Endodermal cell (in vitro differentiated cells): ENCODE data around the gene ADRB1. TPM values are rescaled to one million over a fixed set of nuclear protein-coding genes. Genes with fewer than 3 reads are reported as not detected.

Source experiments
- DNase-seq: peaks from one replicate; pipeline ENCODE4 v3.0.0-alpha.2; 2017
- H3K27ac ChIP-seq: 2 replicates; pipeline ENCODE4 v1.5.1; 2013; ENCODE audit warnings: mild to moderate bottlenecking, low read depth, low read length, moderate library complexity
- H3K27me3 ChIP-seq: 2 replicates; pipeline ENCODE4 v1.6.1; 2013; ENCODE audit warnings: mild to moderate bottlenecking, low read length, moderate library complexity; ENCODE audit not compliant: insufficient read depth, control insufficient read depth, poor library complexity, severe bottlenecking
- H3K36me3 ChIP-seq: 2 replicates; pipeline ENCODE4 v1.7.0; 2013; ENCODE audit warnings: mild to moderate bottlenecking, low read length, moderate library complexity; ENCODE audit not compliant: control insufficient read depth, insufficient read depth
- H3K4me1 ChIP-seq: one replicate; pipeline ENCODE4 v1.7.0; 2013; ENCODE audit warnings: low read length; ENCODE audit not compliant: control insufficient read depth, insufficient read depth
- H3K4me3 ChIP-seq: 2 replicates; pipeline ENCODE4 v1.5.1; 2013; ENCODE audit warnings: mild to moderate bottlenecking, low read length, moderate library complexity
- H3K9ac ChIP-seq: 2 replicates; pipeline ENCODE4 v1.6.1; 2013; ENCODE audit warnings: mild to moderate bottlenecking, low read length, moderate library complexity; ENCODE audit not compliant: poor library complexity, severe bottlenecking; ENCODE audit errors: extremely low read depth
- H3K9me3 ChIP-seq: 2 replicates; pipeline ENCODE4 v1.6.1; 2013; ENCODE audit warnings: mild to moderate bottlenecking, low read length, moderate library complexity; ENCODE audit not compliant: control insufficient read depth
- H3K27ac Mint-ChIP-seq: 2 replicates; pipeline ENCODE4 v1.8.0; 2020; ENCODE audit warnings: mixed read lengths
- H3K27me3 Mint-ChIP-seq: 2 replicates; pipeline ENCODE4 v1.8.0; 2021; ENCODE audit warnings: mild to moderate bottlenecking, mixed read lengths; ENCODE audit not compliant: insufficient read depth
- H3K36me3 Mint-ChIP-seq: 2 replicates; pipeline ENCODE4 v1.8.0; 2020; ENCODE audit warnings: low read depth, mixed read lengths
- H3K4me1 Mint-ChIP-seq: 2 replicates; pipeline ENCODE4 v1.8.0; 2020; ENCODE audit warnings: mixed read lengths
- H3K4me3 Mint-ChIP-seq: 2 replicates; pipeline ENCODE4 v1.8.0; 2020; ENCODE audit warnings: mild to moderate bottlenecking, moderate library complexity, mixed read lengths
- H3K9me3 Mint-ChIP-seq: 2 replicates; pipeline ENCODE4 v1.8.0; 2020; ENCODE audit warnings: mild to moderate bottlenecking, mixed read lengths
- CTCF ChIP-seq: fragments of 200-600 bp; sonication (generic); conservative IDR thresholded peaks from 2 replicates; pipeline ENCODE4 v1.5.0; 2021; ENCODE audit warnings: antibody characterized with exemption, mild to moderate bottlenecking
- WGBS, 2 experiments: methylation state at CpG; one replicate each; pipeline versions ENCODE4 v1.1.5 to v1.1.7; 2013; ENCODE audit warnings: missing lambda C conversion rate in 2 of 2, mixed read lengths in 1 of 2; ENCODE audit not compliant: insufficient coverage in 1 of 2, insufficient read length in 1 of 2; 5-methylcytosine and 5-hydroxymethylcytosine counted together
- total RNA-seq, 2 donors: library from RNA; stranded (reverse); fragmentation: NEBNext Ultra II Directional in 1 of 2; extraction: Animal tissue kit (Norgen Biotek cat#: 25700) in 1 of 2; gene quantifications; 2 replicates in 1 of 2; 3 replicates in 1 of 2; pipeline ENCODE4 v1.2.1, GENCODE V29; 2021

Gene ADRB1
- total RNA-seq, 2 donors from 2014 or later: not detected

- Histone ChIP-seq H3K9me3 (no peaks in the 10 kb centered on the region), H3K4me3 (no peak overlapping the region), H3K36me3 (no peaks in the 10 kb centered on the region), H3K9ac (no peak overlapping the region), H3K4me1 (no peaks in the 10 kb centered on the region), H3K27ac (no peak overlapping the region), H3K27me3 (peaks cover 18% of the 10 kb centered on the region)
- Mint-ChIP-seq H3K9me3 (no peaks in the 10 kb centered on the region), H3K27ac (no peak overlapping the region), H3K4me1 (no peaks in the 10 kb centered on the region), H3K36me3 (no peaks in the 10 kb centered on the region), H3K27me3 (peaks cover 21% of the 10 kb centered on the region), H3K4me3 (no peak overlapping the region)
- TF ChIP-seq CTCF: no peak
- 88 to 96% methylated on average over 4 to 11 of the region's 12 CpGs for WGBS, 2 experiments
- no peak for DNase-seq
Observed at GRCh38 chr10:114034923-114035645, 8.6 kb upstream of the ADRB1 start.

GRCh38 chr10:114035791-114036190 lies 7.9 kb upstream of the ADRB1 start:
- H3K9ac ChIP-seq: no peak overlapping the region
- H3K4me1 ChIP-seq: no peaks in the 10 kb centered on the region
- no peak overlapping the region for H3K4me3 ChIP-seq
- no peaks in the 10 kb centered on the region for H3K36me3 Mint-ChIP-seq
- TF ChIP-seq CTCF: no peak
- no peaks in the 10 kb centered on the region for H3K9me3 ChIP-seq
- no peak overlapping the region for H3K4me3 Mint-ChIP-seq
- DNase-seq: no peak
- H3K36me3 ChIP-seq: no peaks in the 10 kb centered on the region
- 94% methylated on average over 5 of the region's 5 CpGs; no CpG with 5 or more reads in 1 of the 2 experiments for WGBS, 2 experiments
- peaks cover 25% of the 10 kb centered on the region for H3K27me3 ChIP-seq
- H3K4me1 Mint-ChIP-seq: no peaks in the 10 kb centered on the region
- H3K27ac ChIP-seq: no peak overlapping the region
- no peaks in the 10 kb centered on the region for H3K9me3 Mint-ChIP-seq
- H3K27me3 Mint-ChIP-seq: peaks cover 28% of the 10 kb centered on the region
- no peak overlapping the region for H3K27ac Mint-ChIP-seq

- H3K4me3 ChIP-seq: no peak overlapping the region
- peaks cover 54% of the 10 kb centered on the region for H3K27me3 ChIP-seq
- H3K9ac ChIP-seq: no peak overlapping the region
- H3K36me3 Mint-ChIP-seq: no peaks in the 10 kb centered on the region
- H3K4me1 ChIP-seq: no peaks in the 10 kb centered on the region
- no peaks in the 10 kb centered on the region for H3K9me3 ChIP-seq
- no peak for DNase-seq
- H3K27me3 Mint-ChIP-seq: peaks cover 53% of the 10 kb centered on the region
- no peak for TF ChIP-seq CTCF
- no peaks in the 10 kb centered on the region for H3K36me3 ChIP-seq
- peaks cover 2% of the 10 kb centered on the region for H3K4me1 Mint-ChIP-seq
- H3K4me3 Mint-ChIP-seq: no peak overlapping the region
- H3K9me3 Mint-ChIP-seq: no peaks in the 10 kb centered on the region
- WGBS, 2 experiments: 82% methylated on average over 3 of the region's 3 CpGs
- H3K27ac ChIP-seq: no peak overlapping the region
- no peak overlapping the region for H3K27ac Mint-ChIP-seq
Observed at GRCh38 chr10:114038819-114039218, 4.8 kb upstream of the ADRB1 start.
